H54 (cell line): ENCODE data around the gene CTDNEP1.
A peak's percentile ranks its signal among the peaks of the same experiment; 100 is the strongest.
"Not testable (repeated sequence)": the region's sequence is repeated elsewhere in the genome, so short reads cannot be mapped to it uniquely, and the experiment has no call there.

ENCODE experiments used
- DNase-seq: peaks from one replicate; pipeline ENCODE4 v3.0.0; 2011; ENCODE audit warnings: low spot score, mixed read lengths; ENCODE audit not compliant: insufficient read length
- FAIRE-seq: peaks from 3 replicates; lab custom pipeline; 2011; peaks lifted over from hg19 to GRCh38; lab: Jason Lieb, UNC
- POLR2A ChIP-seq: IDR thresholded peaks from 2 replicates; pipeline ENCODE4 v1.6.1; 2011; ENCODE audit warnings: low read depth, mild to moderate bottlenecking, low read length

CTDNEP1 gene

DNA sequence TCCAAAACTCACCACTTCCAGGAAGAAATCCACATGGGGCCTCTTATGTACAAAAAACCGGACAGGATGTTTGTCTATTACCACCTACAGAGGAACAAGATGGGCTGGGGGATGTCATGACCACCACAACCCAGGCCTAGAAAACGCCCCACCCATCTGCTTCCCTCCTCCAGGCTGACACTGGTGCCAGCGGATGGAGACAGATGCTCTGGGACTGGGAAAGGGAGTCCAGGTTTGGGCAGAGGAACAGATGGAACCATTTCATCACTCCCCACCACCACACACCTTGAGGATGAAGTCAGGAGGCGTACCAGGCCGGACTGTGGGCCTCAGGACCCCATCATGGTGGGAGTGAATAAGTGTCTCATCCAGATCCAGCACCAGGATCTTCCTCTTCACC is 4.8 kb downstream of the CTDNEP1 start:
- DNase-seq (no peak), FAIRE-seq (no peak)
- no peak for TF ChIP-seq POLR2A

DNA sequence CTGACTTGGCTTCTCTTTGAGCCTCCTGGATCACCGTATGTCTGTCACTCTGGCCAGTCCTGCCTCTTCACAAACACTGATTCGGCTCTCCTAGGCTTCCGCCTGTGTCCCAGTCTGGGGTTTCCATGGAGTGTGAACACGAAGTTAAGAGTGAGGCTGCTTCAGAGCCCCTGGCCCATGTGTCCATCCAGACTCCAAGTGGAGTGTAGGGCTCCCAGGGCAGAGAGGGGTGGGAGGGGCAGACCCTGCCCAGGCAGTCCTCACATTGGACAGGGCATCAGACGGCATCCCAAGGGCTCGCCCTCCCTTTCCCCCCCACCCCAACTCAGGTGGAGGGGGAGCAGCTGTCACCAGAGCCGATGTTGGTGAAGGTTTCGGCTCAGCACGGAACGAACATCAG is 7.7 kb downstream of the CTDNEP1 start:
- FAIRE-seq, DNase-seq: not testable (repeated sequence)

DNA sequence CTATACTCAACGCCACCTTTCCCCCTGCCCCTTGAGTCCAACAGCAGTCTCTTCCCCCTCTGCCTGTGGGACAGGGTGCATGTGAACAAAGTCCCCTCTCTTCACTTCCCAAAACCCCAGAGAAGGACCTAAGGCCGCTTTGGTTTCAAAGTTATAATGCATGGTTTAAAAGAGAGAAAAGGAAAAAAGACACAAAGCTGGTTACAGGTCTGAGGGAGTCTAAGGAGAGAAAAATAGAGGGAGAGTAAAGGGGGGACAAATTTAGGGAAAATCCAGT is 8.1 kb downstream of the CTDNEP1 start:
- no peak for TF ChIP-seq POLR2A
- FAIRE-seq (no peak), DNase-seq (no peak)

DNA sequence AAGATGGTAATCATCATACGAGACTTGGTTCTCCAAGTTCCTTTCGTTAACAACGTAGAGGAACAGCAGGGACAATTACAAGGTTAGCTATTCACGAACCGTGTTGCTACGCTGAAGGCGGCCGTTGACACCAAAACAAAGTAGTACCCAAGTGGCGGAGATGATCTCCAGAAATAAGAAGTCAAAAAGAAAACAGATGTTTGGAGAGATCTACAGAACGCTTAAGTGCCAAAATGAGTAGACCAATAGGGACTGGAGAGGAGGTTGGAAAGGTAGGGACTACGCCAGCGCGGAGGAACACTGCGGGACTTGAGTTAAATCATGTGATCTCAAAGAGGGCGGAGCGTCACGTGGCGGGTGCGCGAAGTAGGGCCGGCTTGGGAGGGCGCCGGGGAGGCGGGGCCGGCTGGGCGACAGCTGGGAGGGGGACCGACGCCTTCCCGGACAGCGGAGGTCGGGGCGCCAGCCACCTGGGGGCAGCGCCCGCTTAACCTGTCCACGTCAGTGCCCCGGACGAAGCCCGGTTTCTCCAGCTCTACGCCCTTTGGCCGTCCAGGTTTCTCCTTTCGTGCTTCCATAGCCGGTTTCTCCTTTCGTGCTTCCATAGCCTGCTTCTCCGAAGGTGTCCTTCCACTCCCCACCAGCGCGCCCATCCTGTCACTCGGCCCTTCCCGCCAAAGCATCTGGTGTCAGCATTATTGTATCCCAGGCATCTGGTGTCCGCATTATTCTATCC is 8.6 kb downstream of the CTDNEP1 start:
- DNase-seq: peak; percentile 72
- FAIRE-seq: no peak
- peak; percentile 29; the same call in 1 of the 2 replicates for TF ChIP-seq POLR2A

DNA sequence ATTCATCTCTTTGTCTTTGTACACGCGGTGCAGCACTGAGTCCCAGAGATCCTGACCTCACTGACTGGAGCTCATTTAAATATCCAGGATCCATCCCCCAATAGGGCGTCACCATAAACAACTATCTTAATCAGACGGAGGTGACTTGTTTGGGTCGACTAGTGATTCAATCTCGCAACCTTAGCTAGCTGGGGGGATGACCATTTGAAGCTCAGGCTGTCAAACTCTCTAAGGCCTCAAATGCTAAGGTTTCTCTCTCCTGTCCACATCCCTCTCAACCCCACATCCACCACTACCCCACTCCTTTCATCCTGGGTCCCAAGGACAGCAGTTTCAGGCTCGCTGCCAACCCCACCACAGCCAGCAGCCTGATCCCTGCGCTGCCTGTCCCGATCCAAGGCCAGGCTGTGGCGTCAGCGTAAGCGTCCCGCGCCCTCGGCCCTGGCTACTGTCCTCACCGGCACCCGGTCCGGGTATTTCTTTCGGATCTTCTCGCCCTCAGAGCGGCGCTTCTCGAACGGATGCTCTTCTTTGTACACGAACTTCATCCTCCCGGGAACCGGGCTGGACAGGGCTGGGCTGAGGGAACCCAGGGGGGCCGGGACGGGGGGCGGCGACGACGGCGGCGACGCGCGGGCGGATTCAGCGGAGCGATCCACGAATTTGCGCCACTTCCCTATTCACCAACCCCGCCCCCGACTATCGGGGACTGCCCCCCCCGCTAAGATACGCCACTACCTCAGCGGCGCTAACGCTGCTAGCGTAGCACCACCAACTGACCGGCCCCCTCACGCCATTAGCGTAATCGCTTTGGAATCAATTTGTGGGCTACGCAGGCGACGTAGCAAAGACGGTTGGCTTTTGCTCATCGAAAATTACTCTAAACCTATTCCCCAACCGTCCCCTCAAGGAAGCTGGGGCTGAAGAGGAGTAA is 9.5 kb downstream of the CTDNEP1 start, which contains the start of gene GABARAP:
Gene GABARAP, minus strand, starts transcription at position 667 of the 934 bp plus-strand sequence. Its CDS starts 119 bp downstream, at position 548.
- peak; percentile 37; the same call in 1 of the 2 replicates for TF ChIP-seq POLR2A
- DNase-seq: no peak
- FAIRE-seq: no peak

- DNase-seq (no peak), FAIRE-seq (no peak)
- TF ChIP-seq POLR2A: no peak
Measured at GRCh38 chr17:7241090-7241733, 10.3 kb downstream of the CTDNEP1 start.

- no peak for TF ChIP-seq POLR2A
- DNase-seq: no peak
- no peak for FAIRE-seq
Measured at GRCh38 chr17:7240375-7240774, 11.2 kb downstream of the CTDNEP1 start.

GRCh38 chr17:7239091-7240027 is 12.2 kb downstream of the CTDNEP1 start, which contains the start of gene PHF23:
Gene PHF23 (minus strand): TSS chr17:7239457. CDS start chr17:7239279, 178 bp downstream.
- DNase-seq (peak; percentile 96), FAIRE-seq (peak; percentile 70)
- peak; percentile 76 for TF ChIP-seq POLR2A

- no peak for DNase-seq
- TF ChIP-seq POLR2A: no peak
- FAIRE-seq: no peak
Measured at GRCh38 chr17:7238420-7239090, 13.0 kb downstream of the CTDNEP1 start.

DNA sequence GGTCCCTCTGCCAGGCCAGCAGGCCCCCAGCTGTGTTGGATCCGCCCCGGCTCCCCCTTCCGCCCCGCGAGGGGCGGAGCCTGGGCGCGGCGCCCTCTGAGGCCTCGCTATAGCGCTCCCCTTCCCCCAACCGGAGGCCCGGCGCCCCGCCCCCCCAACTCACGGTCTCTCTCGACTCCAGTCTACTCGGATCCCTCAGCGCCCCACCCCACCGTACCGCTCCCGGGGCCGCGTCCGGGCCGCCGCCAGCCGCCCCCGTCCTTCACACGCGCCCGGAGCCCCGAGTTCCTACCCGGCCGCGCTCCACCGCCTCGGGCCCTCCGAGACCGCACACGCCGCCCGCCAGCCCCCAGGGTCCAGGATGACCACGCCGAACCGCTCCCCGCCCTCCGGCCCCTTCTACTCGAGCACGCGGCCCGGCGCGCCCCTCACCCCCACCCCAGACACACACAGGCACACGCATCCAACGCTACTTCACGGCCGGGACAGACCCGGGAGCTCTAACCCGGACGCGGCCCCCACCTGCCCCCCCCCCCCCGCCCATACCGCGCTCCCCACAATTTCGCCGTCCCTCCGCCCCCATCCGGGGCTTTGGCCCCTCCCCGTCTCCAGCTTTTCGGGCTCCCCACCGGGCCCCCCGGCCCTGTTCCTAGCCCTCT is 13.6 kb downstream of the CTDNEP1 start:
- DNase-seq: no peak
- FAIRE-seq: no peak

DNA sequence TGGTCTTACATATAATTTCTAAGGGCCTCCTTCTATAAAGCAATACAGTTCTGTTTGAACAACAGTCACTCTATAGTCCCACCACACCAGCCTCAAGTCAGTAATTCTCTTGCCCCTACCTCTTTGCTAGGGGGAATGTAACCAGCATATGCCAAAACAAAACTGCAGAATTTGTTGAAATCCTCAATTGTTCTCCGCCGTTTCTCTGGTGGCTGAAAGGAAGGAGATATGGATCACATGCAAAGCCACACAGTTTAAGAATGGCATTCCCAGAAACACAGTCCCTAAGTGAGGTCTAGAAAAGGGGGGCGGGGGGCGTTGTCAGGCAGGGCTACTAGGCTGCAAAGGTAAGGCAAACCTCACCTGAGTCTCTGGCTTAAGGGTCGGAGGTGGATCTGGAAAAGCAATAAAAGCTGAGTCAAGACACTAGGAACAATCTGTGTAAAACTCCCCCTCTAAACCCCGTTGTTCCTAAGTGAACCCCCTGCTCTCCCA is 14.2 kb downstream of the CTDNEP1 start:
- FAIRE-seq (no peak), DNase-seq (no peak)
- no peak for TF ChIP-seq POLR2A

More for the DNA sequence above, 13.6 kb downstream of the CTDNEP1 start:
- peak; percentile 41; the same call in 1 of the 2 replicates for TF ChIP-seq POLR2A

GRCh38 chr17:7236808-7237207 is 14.7 kb downstream of the CTDNEP1 start:
- no peak for FAIRE-seq

More at GRCh38 chr17:7236808-7237207, 14.7 kb downstream of the CTDNEP1 start:
- TF ChIP-seq POLR2A: no peak
- no peak for DNase-seq
